Kidney tubule cell (primary cell): ENCODE measurements around the gene GAREM2.

ENCODE experiments used
- DNase-seq: peaks from one replicate; pipeline ENCODE4 v3.0.0-alpha.2; 2018; ENCODE audit warnings: low spot score

GAREM2 gene

DNA sequence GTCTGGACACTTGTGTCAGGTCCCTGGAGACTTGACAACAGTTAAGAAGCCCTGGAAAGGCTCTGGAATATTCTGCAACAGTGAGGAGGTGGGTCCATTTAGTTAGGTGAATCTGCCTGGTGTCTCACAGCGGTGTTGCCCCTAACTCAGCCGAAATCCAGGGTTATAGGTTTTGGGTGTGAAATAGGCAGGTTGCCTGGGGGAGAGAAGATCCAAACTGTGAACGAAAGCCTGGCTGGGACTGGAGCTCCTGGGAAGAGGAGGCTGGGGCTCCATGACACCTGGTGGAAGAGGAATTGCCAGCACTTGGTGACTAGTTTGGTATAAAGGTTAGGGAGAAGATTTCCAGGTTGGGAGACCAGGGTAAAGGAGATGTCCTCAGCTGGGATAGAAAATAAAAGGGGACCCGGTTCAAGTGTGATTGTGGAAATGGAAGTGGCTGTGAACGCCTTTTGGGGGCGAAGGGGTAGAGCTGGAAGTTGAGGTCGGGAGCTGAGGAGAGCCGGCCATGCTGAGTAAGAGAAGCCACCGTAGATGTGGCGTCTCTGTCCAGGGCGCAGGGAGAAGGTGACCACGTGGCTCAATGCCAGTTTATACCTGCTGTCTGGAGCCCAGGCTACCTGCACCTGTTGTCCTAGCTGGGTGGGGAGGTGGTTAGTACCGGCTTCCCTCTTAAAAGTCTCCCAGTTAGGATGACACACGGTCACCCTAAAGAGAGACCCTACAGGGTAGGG lies 3.0 kb upstream of the GAREM2 start:
- DNase-seq = no peak

DNA sequence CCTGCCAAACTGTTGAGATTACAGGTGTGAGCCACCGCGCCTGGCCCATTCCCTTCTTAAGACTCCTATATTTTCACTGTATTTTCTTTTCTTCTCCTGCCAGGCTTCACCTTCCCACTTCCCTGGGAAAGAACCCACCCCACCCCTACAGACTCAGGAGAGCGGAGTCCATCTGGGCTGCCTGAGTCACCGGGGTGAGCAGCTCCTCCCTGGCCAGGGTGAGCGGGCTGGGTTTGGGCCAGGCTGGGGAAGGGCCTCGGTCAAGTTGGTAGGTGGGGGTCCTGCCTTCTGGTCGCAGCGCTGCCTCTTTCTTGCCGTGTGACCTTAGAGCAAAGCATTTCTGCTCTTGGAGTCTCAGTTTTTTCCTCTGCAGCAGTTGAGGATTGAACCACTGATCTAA lies 2.1 kb upstream of the GAREM2 start:
- DNase-seq = no peak

DNA sequence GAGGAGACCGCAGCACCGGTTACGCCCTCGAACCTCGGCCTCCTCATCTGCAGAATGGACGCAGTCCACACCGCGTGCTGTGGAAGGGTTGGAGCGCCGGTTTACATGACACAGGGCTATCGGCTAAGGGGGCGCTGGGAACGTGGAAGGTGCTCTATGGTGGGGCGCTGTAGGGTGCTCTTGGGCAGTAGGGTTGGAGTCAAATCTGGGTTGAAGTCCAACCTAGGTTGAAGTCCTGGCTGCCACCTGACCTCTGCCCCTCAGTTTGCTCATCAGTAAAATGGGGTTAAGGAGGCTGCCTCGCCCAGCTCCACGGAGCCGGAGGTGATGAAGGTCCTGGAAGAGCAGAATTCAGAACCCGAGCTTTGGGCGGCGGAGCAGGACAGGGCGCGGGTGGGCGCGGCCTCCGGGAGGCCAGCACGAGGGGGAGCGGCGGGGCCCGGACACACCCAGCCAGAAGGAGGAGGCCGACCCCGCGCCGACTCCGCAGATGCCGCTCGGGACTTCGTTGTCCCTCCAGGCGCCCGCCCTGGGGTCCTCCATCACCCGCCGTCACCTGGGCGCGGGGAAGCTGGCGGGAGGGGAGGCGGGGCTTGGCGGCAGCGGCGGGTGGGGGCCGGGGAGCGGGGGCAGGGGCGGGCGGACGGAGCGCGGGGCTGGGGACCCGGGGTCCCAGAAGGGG lies 558 bp upstream of the GAREM2 start:
- no peak for DNase-seq

DNA sequence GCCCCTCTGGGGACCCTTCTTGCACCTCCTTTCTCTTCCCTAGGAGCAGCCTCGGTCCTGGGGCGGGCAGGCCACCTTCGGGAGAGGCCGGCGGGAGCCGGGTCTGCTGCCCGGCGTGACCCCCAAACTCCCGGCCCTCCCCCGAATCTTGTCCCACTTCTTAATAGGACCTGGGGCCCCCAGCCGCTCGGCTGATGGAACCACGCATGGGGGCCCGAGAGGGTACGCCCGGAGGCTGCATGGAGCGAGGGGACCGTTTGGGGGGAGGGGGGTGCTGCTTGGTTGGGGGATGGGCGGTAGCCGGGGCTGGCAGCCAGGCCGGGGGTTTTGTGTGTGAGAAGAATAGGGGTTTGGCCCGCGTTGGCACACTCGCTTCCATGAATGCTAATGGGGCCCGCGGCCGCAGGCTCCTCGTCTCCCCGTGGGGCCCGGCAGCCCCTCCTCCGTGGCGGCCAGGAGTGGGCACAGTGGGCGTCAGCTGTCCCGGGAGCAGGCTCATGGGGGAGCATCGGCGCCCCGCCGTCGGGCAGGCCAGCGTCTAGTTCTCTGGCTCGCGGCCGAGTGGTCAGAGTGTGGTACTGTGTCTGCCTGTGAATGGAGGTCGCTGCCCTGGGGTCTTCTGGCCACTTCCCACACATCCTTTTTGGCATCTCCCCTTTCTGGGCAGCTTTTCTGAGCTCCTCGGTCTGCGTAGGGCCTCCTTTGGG lies 1.0 kb downstream of the GAREM2 start:
- no peak for DNase-seq

DNA sequence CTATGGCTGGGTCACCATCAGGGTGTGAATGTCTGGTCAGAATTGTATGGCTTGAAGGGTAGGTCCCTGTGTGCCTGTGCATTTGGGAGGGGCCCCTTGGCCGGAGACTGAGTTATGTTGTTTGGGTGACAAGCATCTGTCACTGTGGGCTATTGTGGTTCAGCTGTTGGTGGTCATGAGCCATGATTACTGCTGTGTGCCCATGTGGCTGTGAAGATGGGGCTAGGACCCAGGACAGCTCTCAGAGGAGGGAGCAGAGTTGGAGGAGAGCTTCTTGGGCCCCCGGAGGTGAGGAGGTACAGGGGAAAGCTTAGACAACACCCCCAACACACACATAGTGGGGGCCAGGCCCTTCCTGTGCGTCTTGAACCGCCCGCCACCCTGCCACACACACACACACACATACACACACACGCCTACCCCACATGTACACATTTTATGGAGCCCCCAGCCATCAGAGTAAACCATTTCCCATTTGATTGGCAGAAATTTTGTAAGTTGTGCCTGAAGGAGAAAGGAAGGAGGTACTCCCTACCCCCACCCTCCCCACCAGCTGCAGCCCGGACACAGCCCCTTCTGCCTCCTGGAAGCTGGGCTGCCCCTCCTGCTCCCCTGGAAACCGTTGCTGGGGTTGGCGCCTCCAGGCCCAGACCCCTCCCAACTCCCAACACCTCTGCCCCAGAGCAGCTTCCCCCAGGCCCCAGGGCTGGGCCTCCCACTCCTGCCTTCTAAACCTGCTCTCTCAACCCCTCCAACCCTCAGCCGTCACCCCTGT lies 2.0 kb downstream of the GAREM2 start:
- DNase-seq = no peak

DNA sequence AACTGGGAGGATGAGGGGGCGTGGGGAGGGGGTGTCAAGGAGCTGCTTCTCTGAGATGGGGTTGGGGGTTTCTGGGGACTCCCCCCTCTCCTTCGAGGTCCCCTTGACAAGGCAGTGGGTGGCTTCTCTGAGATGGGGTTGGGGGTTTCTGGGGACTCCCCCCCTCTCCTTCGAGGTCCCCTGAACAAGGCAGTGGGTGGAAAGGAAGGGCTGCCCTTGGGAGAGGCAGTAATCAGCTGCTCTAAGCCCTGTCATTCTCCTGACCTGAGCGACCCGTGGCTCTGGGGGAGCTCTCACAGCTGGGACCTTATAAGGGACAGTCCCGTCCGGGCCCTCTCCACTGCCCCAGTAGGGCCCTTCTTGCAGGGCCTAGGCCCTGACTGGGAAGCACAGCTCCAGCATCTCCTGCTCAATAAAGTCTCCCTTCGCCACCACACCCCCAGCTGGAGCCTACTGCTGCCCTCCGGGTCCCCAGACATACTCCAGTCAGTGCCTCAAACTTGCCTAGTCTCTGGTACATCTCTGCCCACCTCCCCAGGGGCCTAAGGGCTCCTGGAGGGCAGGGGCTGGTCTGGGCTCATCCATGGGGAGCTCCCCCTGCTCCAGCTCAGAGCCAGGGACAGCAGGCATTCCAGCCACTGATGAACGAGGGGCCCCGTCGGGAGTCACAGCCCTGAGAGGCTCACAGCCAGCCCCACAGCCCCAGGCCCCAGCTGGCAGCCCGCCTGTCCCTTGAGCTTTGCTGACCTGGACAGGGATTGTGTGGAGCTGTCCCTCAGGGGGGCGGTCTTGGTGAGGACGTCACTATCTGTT lies 2.8 kb downstream of the GAREM2 start:
- no peak for DNase-seq

DNA sequence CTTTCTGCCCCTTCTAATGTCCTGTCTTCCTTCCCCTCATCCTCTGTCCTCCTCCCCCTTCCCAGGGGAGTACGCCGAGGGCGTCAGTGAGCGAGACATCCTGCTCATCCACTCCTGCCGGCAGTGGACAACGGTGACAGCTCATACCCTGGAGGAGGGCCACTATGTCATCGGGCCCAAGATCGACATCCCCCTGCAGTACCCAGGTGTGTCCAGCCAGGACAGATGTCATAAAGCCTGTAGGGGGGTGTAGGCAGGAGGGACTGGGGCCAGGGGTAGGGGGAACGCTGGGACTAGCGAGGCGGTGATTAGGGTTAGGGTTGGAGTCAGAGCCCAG lies 3.4 kb downstream of the GAREM2 start:
- DNase-seq = no peak

DNA sequence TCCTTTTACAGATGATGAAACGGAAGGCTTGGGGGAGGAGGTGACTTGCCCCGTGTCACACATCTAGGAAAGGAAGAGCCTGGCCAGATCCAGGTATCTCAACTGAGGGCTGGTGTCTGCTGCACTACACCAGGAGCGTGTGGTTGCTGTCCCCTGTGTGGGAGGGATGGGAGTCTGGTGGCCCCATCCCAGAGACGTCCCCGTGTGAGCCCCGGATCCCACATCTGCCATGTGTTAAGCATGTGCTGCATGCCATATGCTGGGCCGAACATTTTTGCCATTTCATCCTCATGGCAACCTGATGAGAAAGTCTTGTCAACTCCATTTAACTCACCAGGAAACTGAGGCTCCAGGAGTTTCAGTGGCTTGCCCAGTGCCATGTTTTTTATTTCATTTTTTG lies 4.2 kb downstream of the GAREM2 start:
- DNase-seq = no peak

DNA sequence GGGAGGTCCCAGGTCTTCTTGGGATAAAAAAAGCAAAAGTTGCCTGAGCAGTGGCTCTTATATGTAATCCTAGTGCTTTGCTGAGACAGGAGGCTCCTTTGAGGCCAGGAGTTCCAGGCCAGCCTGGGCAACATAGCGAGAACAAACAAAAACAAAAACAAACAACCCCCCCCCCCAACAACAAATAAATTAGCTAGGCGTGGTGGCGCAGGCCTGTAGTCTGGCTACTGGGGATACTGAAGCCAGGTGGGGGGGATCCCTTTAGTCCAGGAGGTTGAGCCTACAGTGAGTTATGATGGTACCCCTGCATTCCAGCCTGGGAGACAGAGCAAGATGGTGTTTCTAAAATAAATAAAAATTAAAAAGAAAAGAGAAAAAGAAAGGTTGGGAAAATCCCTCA lies 5.4 kb downstream of the GAREM2 start:
- no peak for DNase-seq

DNA sequence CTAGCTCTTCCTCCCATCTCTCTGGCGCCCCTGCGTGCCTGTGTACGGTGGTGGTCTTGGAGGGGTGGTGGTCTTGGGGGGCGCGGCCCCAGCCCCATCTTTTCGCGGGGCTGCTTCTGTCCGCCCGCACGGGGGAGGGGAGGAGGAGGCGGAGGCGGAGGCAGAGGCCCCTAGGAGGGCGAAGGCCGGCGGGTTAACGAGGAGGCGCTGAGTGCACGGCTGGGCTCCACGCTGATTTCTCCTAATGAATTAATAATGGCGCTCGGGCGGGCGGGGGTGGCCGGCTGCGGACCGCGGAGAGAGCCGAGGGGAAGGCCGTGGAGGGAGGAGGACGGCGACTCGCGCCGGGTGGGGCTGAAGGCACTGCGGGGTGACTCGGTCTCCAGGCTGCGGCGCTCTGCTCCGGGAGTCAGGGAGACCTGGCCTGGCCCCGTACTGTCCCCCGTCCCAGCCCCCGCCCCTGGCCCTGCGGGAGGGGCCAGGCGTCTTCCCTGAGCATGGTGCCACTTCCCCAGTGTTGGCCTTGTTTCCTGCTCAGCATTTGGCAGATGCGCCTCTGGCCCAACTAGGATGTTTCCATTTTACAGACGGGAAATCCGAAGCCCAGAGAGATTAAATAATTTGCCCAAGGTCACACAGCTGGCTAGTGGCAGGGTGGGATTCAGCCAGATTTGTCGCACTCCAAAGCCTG lies 6.0 kb downstream of the GAREM2 start:
- peak; percentile 13 for DNase-seq

DNA sequence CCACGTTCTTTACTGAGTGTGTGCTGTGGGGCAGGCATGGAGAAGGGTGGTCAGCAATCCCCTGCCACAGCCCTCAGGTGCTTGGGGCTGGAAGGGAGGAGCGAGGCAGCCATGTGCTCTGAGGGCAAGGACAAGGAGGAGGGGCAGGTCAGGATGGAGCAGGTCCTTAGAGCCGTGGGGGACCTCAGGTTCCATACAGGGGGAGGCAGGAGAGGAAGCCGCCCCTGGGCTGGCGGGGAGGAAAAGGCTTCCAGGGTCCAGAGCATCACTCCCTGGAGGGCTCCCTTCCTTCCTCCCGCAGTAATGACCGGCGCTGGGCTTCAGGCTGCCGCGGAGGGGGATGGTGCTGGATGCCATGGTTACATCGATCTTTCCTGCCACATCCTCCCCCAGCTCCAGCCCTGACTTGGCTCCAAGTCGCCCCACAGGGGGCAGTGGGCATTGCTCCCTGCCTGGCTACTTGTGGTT lies 6.6 kb downstream of the GAREM2 start:
- no peak for DNase-seq

DNA sequence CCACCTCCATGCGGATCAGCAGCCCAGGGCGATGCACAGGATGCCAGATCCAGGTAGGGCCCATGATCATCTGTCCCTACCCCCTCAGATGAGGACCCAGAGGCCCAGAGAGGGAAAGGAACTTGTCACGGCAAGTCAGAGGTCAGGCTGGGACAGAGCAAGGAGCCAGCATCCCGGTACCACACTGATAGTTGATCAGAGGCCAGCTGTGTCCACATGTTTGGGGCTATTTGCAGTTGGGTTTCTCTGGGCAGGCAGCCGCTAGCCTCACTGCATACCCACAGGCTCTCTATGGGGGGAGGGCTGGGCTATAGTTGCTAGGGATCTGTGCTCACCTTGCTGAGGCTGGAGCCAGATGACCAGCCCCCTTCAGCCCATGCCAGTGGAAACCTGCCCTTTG lies 9.6 kb downstream of the GAREM2 start:
- DNase-seq = no peak

DNA sequence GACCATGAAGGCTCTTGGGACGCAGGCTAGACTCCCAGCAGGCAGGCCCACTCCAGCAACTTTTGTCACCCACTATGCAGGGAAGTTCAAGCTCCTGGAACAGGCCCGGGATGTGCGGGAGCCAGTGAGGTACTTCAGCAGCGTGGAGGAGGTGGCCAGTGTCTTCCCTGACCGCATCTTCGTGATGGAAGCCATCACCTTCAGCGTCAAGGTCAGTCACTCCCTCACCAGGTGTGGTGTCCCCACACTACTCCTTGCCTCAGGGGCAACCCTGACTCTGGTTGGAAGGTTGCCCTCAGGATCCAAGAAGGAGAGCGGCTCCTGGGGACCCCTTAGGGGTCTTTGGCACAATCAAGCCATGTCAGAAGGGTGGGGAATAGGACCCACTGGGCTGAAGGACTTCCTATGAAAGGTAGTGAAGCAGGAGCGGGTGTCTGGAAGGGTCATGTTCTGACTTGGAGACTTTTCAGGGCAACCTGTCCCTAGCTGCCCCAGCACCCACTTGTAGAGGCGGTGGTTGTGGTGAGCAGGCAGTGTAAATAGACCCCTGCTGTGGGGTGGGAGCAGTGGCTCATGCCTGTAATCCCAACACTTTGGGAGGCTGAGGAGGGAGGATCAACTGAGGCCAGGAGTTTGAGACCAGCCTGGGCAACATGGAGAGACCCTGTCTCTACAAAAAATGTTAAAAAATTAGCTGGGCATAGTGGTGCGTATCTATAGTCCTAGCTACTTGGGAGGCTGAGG lies 10.2 kb downstream of the GAREM2 start:
- no peak for DNase-seq

DNA sequence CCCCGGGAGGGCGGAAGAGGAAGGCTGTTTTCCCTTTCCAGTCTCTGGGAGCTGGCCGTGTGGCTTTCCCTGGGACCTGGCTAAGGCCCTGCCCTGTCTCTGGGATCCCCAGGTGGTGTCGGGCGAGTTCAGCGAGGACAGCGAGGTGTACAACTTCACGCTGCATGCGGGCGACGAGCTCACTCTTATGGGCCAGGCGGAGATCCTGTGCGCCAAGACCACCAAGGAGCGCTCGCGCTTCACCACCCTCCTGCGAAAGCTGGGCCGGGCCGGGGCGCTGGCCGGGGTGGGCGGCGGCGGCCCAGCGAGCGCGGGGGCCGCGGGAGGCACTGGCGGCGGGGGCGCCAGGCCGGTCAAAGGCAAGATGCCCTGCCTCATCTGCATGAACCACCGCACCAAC lies 11.2 kb downstream of the GAREM2 start:
- DNase-seq = no peak

DNA sequence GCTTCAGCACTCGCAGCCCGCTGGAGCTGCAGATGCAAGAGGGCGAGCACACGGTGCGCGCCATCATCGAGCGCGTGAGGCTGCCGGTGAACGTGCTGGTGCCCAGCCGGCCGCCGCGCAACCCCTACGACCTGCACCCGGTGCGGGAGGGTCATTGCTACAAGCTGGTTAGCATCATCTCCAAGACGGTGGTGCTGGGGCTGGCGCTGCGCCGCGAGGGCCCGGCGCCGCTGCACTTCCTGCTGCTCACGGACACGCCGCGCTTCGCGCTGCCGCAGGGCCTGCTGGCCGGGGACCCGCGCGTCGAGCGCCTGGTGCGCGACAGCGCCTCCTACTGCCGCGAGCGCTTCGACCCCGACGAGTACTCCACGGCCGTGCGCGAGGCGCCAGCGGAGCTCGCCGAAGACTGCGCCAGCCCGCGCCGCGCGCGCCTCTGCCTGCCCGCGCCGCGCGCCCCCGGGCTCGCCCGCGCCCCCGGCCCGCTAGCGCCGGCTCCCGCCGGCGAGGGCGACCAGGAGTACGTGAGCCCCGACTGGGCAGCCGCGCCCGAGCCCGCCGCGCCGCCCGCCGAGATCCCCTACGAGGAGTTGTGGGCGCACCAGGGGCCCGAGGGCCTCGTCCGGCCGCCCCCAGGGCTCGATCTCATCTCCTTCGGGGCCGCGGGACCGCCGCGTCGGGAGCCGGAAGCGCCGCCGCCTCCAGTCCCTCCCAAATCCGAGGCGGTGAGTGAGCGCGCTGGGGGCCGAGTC lies 11.8 kb downstream of the GAREM2 start:
- peak; percentile 86 for DNase-seq

DNA sequence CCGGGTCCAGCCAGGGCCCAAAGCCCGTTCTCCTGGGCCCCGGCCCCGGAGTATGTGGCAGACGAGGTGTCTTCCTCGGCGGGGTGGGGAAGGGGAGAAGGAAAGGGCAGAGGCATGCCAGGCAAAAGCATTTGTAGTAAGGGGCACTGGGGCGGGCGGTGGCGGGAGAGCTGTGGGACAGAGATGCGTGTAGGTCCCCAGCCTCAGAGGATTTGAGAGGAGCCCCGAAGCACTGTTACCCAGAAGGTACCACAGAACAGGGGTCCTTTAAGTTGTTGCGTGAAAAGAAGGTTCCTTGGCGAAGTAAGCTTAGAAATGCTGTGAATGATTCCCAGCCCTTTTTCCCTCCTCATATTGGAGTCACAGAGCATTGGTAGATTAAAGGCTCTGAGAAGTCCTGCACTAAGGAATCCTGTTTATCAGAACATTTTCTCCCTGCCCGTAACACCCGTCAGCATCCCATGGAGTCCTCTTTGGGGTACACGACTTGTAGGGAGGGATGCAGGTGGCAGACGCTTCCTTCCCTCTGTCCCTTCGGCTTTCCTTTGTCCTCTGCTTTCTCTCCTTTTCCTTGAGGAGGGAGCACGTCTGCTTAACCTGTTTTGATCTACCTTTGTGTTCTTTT lies 12.5 kb downstream of the GAREM2 start:
- DNase-seq = no peak

DNA sequence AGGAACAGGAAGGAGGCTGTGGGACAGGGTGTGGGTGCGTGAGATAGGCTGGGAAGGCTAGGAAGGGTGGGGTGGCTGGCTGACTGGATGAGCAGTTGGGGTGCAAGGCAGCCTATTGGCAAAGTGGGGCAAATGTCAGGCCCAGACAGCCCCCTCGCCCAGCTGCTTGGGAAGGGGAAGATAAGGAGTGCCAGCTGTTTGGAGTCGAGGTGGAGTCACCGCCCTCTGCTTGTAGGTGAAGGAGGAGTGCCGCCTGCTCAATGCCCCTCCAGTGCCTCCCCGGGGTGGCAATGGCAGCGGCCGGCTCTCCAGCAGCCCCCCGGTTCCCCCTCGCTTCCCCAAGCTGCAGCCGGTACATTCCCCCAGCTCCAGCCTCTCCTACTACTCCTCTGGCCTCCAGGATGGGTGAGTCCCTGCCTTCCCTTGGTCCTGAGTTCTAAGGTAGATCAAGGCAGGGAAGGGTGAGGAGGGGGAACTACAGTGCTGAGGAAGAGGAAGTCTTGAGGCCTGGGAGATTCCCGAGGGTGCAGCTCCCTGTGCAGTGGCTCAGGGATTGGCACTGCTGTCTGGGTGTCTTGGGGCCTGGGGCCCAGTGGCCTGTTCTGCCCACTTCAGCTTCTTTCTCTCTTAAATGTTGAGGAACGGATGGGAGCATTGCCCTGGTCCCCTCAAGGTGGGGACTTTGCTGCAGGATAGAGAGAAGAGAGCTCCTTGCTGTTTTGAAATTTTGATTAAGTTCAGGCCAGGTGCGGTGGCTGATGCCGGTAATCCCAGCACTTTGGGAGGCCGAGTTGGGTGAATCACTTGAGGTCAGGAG lies 13.3 kb downstream of the GAREM2 start:
- no peak for DNase-seq

DNA sequence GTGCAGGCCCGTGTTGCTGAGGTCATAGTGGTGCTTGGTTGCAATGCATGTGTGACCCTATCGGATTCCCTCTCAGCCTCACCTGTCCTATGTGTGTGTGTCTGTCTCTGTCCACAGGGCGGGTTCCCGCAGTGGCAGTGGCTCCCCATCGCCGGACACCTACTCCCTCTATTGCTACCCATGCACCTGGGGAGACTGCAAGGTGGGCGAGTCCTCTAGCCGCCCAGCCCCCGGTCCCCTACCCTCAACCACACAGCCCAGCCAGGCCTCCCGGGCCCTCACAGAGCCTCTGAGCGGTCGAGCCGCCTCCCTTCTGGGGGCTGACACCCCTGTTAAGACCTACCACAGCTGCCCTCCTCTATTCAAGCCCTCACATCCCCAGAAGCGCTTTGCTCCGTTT lies 14.2 kb downstream of the GAREM2 start:
- no peak for DNase-seq
